Esophagus muscularis mucosa (tissue), 4 donors: ENCODE measurements around the gene PPP6R2. TPM values are rescaled to one million over a fixed set of nuclear protein-coding genes. Genes with fewer than 3 reads are reported as not detected.

Source experiments
- DNase-seq: peaks from one replicate; pipeline ENCODE4 v3.0.0-alpha.2; 2017; ENCODE audit errors: extremely low spot score
- H3K27ac ChIP-seq, 4 donors: fragments of 200-600 bp; sonication (generic); replicated peaks in 1 of 4; 1 replicate in 3 of 4; 2 replicates in 1 of 4; pipeline ENCODE4 v1.5.1; 2016 to 2019; ENCODE audit warnings: mild to moderate bottlenecking in 1 of 4
- H3K27me3 ChIP-seq, 4 donors: fragments of 200-600 bp; sonication (generic); one replicate each; pipeline versions ENCODE4 v1.5.1 to v1.6.0; 2016 to 2019
- H3K36me3 ChIP-seq, 4 donors: fragments of 200-600 bp; sonication (generic); one replicate each; pipeline ENCODE4 v1.5.1; 2016 to 2019
- H3K4me1 ChIP-seq, 4 donors: fragments of 200-600 bp; sonication (generic); one replicate each; pipeline ENCODE4 v1.5.1; 2016 to 2019
- H3K4me3 ChIP-seq, 4 donors: fragments of 200-600 bp; sonication (generic); 1 replicate in 2 of 4; 2 replicates in 2 of 4; pipeline ENCODE4 v1.5.1; 2016 to 2019; ENCODE audit warnings: mild to moderate bottlenecking in 4 of 4, moderate library complexity in 1 of 4
- H3K9me3 ChIP-seq, 4 donors: fragments of 200-600 bp; sonication (generic); 1 replicate in 3 of 4; 2 replicates in 1 of 4; pipeline ENCODE4 v1.5.1; 2016 to 2019
- EP300 ChIP-seq: sonication (generic); formaldehyde crosslinking; IDR thresholded peaks from one replicate; pipeline ENCODE4 v1.6.1; 2017; ENCODE audit warnings: antibody characterized with exemption
- POLR2A ChIP-seq: fragments of 450-650 bp; IDR thresholded peaks from one replicate; pipeline ENCODE4 v1.6.1; 2017; ENCODE audit warnings: antibody characterized with exemption, moderate library complexity, mild to moderate bottlenecking, low read depth
- POLR2AphosphoS5 ChIP-seq, 2 donors: sonication (generic); formaldehyde crosslinking; IDR thresholded peaks; one replicate each; pipeline ENCODE4 v1.6.1; 2017; ENCODE audit warnings: antibody characterized with exemption in 2 of 2
- WGBS: methylation state at CpG from one replicate; pipeline ENCODE4 v1.1.5; 2018; 5-methylcytosine and 5-hydroxymethylcytosine counted together
- intact Hi-C: fragments of 100-400 bp; cut with DNase I; formaldehyde crosslinking; loops from one replicate; pipeline ENCODE4 v1.15.1; 2023
- total RNA-seq, 4 donors: library from RNA; depleted of rRNA; stranded (reverse); fragments of >200 nt; gene quantifications; one replicate each; pipeline versions ENCODE4 v1.1.0 to v1.2.1, GENCODE V29; 2016
- TF ChIP-seq, protein P1 (sequence below), 3 experiments: fragments of 200-600 bp in 2 of 3; fragments of 450-650 bp in 1 of 3; sonication (generic) in 2 of 3; IDR thresholded peaks; one replicate each; pipeline ENCODE4 v1.5.1; 2017 to 2019; ENCODE audit warnings: antibody characterized with exemption in 3 of 3, mild to moderate bottlenecking in 2 of 3, moderate library complexity in 1 of 3

The PPP6R2 gene
- total RNA-seq, 4 donors from 2014 or later = 57.7 to 79.4 (median 65.3) TPM

DNA sequence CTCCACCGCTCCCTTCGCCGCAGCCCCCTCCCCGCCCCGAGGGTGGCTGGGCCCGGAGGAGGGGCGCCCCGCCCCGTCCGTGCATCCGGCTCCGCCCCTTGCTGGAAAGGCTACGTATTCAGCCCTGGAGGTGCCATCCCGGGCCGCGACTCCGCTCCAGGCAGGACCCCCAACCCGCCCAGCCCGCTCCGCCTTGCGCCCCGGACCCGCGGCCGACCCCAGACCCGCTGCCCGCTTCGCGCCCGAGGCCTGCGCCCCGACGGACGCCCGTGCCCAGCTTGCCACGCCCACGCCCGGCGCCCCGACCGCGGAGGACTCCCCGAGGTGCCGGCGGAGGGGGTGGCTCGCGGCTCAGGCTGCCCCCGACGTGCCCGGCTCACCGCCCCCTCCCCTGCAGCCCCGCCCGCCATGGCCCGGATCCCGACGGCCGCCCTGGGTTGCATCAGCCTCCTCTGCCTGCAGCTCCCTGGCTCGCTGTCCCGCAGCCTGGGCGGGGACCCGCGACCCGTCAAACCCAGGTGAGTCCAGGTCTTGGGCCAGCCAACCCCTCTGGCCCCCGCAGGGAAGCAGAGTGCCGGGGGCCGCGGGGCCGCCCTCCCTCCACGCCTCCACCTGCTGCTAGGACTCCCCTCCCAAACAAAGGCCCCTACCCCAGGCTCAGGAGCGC, 138.4 kb downstream of the PPP6R2 start, which contains the start of gene ADM2:
Gene ADM2 (plus strand): TSS at position 104 of the 667 bp plus-strand sequence. CDS start 305 bp downstream, at position 409.
- peaks cover 3 to 19% (median 16%) of the 10 kb centered on the region in 4 donors for H3K4me1 ChIP-seq
- H3K36me3 ChIP-seq = no peaks in the 10 kb centered on the region
- no peaks in the 10 kb centered on the region for H3K9me3 ChIP-seq
- 13% methylated on average over 4 of the region's 70 CpGs for WGBS
- TF ChIP-seq POLR2A (no peak), POLR2AphosphoS5 (IDR thresholded peaks at IDR 0.05) (no peak), EP300 (no peak)
- TF ChIP-seq, protein P1, sequence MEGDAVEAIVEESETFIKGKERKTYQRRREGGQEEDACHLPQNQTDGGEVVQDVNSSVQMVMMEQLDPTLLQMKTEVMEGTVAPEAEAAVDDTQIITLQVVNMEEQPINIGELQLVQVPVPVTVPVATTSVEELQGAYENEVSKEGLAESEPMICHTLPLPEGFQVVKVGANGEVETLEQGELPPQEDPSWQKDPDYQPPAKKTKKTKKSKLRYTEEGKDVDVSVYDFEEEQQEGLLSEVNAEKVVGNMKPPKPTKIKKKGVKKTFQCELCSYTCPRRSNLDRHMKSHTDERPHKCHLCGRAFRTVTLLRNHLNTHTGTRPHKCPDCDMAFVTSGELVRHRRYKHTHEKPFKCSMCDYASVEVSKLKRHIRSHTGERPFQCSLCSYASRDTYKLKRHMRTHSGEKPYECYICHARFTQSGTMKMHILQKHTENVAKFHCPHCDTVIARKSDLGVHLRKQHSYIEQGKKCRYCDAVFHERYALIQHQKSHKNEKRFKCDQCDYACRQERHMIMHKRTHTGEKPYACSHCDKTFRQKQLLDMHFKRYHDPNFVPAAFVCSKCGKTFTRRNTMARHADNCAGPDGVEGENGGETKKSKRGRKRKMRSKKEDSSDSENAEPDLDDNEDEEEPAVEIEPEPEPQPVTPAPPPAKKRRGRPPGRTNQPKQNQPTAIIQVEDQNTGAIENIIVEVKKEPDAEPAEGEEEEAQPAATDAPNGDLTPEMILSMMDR (IDR thresholded peaks at IDR 0.05) = no peak
- intact Hi-C loops = no loop called here
- H3K27me3 ChIP-seq = peaks cover 10 to 81% (median 44%) of the 10 kb centered on the region in 4 donors
- no peak for DNase-seq
- peak within 1 kb of the TSS; percentile 46 to 61 (median 52) for H3K4me3 ChIP-seq
- no peak within 1 kb of the TSS for H3K27ac ChIP-seq

GRCh38 chr22:50482107-50483074, 139.3 kb downstream of the PPP6R2 start:
- Histone ChIP-seq H3K4me3 (peak overlapping the region; percentile 46 to 61 (median 52)), H3K27me3 (peaks cover 10 to 89% (median 44%) of the 10 kb centered on the region in 4 donors), H3K9me3 (no peaks in the 10 kb centered on the region), H3K4me1 (peaks cover 3 to 19% (median 16%) of the 10 kb centered on the region in 4 donors), H3K36me3 (no peaks in the 10 kb centered on the region), H3K27ac (no peak overlapping the region)
- WGBS = 37% methylated on average over 9 of the region's 35 CpGs
- no peak for DNase-seq
- intact Hi-C loops = no loop called here
- TF ChIP-seq POLR2AphosphoS5 (IDR thresholded peaks at IDR 0.05) = no peak
- TF ChIP-seq POLR2A = no peak
- TF ChIP-seq, protein P1 (IDR thresholded peaks at IDR 0.05) = no peak
- no peak for TF ChIP-seq EP300

DNA sequence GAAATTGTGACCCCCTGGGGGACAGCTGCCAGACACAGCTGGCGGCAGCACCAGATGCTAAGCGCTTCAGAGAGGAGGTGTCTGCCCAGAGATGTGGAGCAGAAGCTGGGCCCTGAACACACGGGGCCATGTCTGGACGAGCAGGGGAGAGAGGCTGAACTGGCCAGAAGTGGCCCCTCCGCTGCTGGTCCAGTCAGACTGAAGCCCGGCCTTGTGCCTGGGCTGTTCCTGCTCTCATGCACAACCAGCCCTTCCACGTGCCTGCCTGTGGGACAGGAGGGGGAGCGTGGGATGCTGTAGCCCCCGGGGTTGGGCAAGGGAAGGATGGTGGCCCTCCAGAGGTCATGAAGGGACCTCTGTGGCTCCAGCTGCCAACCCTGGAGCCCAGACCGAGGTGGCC, 140.0 kb downstream of the PPP6R2 start:
- Histone ChIP-seq H3K36me3 (no peaks in the 10 kb centered on the region), H3K9me3 (no peaks in the 10 kb centered on the region), H3K4me1 (peaks cover 3 to 19% (median 16%) of the 10 kb centered on the region in 4 donors), H3K4me3 (no peak overlapping the region), H3K27ac (no peak overlapping the region), H3K27me3 (peaks cover 10 to 96% (median 46%) of the 10 kb centered on the region in 4 donors)
- intact Hi-C loops = no loop called here
- WGBS = 80% methylated on average over 4 of the region's 10 CpGs
- DNase-seq = no peak
- no peak for TF ChIP-seq POLR2AphosphoS5 (IDR thresholded peaks at IDR 0.05)
- TF ChIP-seq, protein P1 (IDR thresholded peaks at IDR 0.05) = no peak
- no peak for TF ChIP-seq EP300
- TF ChIP-seq POLR2A = no peak

DNA sequence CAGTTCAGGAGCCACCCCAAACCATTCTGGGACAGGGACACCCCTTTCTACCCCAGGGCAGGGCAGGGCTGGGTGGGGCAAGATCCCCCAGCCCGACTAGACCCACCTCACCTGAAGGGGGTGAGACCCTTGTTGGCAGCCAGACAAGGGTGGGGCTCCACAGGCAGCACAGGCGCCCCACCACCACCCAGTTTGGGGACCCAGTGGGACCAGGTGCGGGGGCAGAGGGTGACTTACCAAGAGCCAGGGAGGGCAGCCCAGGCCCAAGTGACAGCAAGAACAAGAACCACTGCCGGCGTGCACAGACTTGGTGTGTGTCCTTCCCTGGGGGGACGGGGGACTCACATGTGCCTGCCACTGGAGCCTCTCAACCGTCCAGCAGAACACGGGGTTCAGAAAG, 140.4 kb downstream of the PPP6R2 start:
- 93% methylated on average over 3 of the region's 8 CpGs for WGBS
- TF ChIP-seq EP300 = no peak
- TF ChIP-seq POLR2AphosphoS5 (IDR thresholded peaks at IDR 0.05) = no peak
- TF ChIP-seq, protein P1 (IDR thresholded peaks at IDR 0.05) = no peak
- TF ChIP-seq POLR2A = no peak
- Histone ChIP-seq H3K4me3 (no peak overlapping the region), H3K27ac (no peak overlapping the region), H3K36me3 (no peaks in the 10 kb centered on the region), H3K9me3 (no peaks in the 10 kb centered on the region), H3K4me1 (peaks cover 3 to 19% (median 16%) of the 10 kb centered on the region in 4 donors), H3K27me3 (peaks cover 10 to 99% (median 47%) of the 10 kb centered on the region in 4 donors)
- intact Hi-C loops = no loop called here
- no peak for DNase-seq
